Measurements from ENCODE around the gene UBE2R2.
"Not testable (repeated sequence)": the region's sequence is repeated elsewhere in the genome, so short reads cannot be mapped to it uniquely, and the experiment has no call there.

Gene UBE2R2

GRCh38 chr9:33799928-33800704 lies 16.8 kb upstream of the UBE2R2 start:
- DNase-seq, result peak in 1 of 14 donors; percentile 28

- DNase-seq, result peak in 1 of 14 donors; percentile 77
Observed at GRCh38 chr9:33800886-33801285, 16.1 kb upstream of the UBE2R2 start.

- not testable (repeated sequence) for DNase-seq
Observed at GRCh38 chr9:33801943-33802500, 14.9 kb upstream of the UBE2R2 start.

GRCh38 chr9:33804196-33804595 lies 12.8 kb upstream of the UBE2R2 start:
- DNase-seq, result not testable (repeated sequence)

GRCh38 chr9:33807156-33807555 lies 9.8 kb upstream of the UBE2R2 start:
- DNase-seq, result not testable (repeated sequence)

- not testable (repeated sequence) for DNase-seq
Observed at GRCh38 chr9:33808979-33809322, 8.0 kb upstream of the UBE2R2 start.

- DNase-seq, result no peak
Observed at GRCh38 chr9:33809506-33809905, 7.5 kb upstream of the UBE2R2 start.

- peak in 10 of 14 donors; percentile 9 to 69 (median 33) for DNase-seq
Observed at GRCh38 chr9:33813712-33814641, 3.0 kb upstream of the UBE2R2 start.

GRCh38 chr9:33815781-33816180 lies 1.2 kb upstream of the UBE2R2 start:
- DNase-seq, result peak in 1 of 14 donors; percentile 9

GRCh38 chr9:33817327-33818166 lies 587 bp downstream of the UBE2R2 start:
- peak in 13 of 14 donors; percentile 51 to 89 (median 71) for DNase-seq

- peak in 6 of 14 donors; percentile 12 to 73 (median 54) for DNase-seq
Observed at GRCh38 chr9:33818167-33818846, 1.3 kb downstream of the UBE2R2 start.

- no peak for DNase-seq
Observed at GRCh38 chr9:33818847-33819500, 2.0 kb downstream of the UBE2R2 start.

GRCh38 chr9:33820231-33820745 lies 3.3 kb downstream of the UBE2R2 start:
- DNase-seq, result no peak

- DNase-seq, result no peak
Observed at GRCh38 chr9:33823801-33824200, 6.8 kb downstream of the UBE2R2 start.

- DNase-seq, result not testable (repeated sequence)
Observed at GRCh38 chr9:33827285-33827684, 10.3 kb downstream of the UBE2R2 start.

GRCh38 chr9:33829641-33830230 lies 12.8 kb downstream of the UBE2R2 start:
- not testable (repeated sequence) for DNase-seq

- DNase-seq, result no peak
Observed at GRCh38 chr9:33835625-33836260, 18.8 kb downstream of the UBE2R2 start.

GRCh38 chr9:33836261-33836660 lies 19.3 kb downstream of the UBE2R2 start:
- DNase-seq, result not testable (repeated sequence)

GRCh38 chr9:33837138-33837537 lies 20.2 kb downstream of the UBE2R2 start:
- no peak for DNase-seq

- DNase-seq, result no peak
Observed at GRCh38 chr9:33840381-33840780, 23.4 kb downstream of the UBE2R2 start.
